Esophagus squamous epithelium (tissue), 4 donors: ENCODE data around the gene GRID2.

ENCODE experiments used
- CTCF ChIP-seq, 6 experiments: fragments of 450-650 bp in 4 of 6; fragments of 200-600 bp in 2 of 6; sonication (generic) in 2 of 6; IDR thresholded peaks; one replicate each; pipeline ENCODE4 v1.5.1; 2016 to 2019; ENCODE audit warnings: antibody characterized with exemption in 6 of 6, mild to moderate bottlenecking in 4 of 6, moderate library complexity in 4 of 6
- POLR2A ChIP-seq, 4 donors: fragments of 450-650 bp; IDR thresholded peaks; one replicate each; pipeline ENCODE4 v1.6.1; 2017; ENCODE audit warnings: antibody characterized with exemption in 4 of 4, mild to moderate bottlenecking in 4 of 4, moderate library complexity in 3 of 4

GRCh38 chr4:93370256-93370655 lies 1066.5 kb downstream of the GRID2 start:
- TF ChIP-seq CTCF (IDR thresholded peaks at IDR 0.05) (no peak), POLR2A (IDR thresholded peaks at IDR 0.05) (no peak)
